HG03103 (cell line): ENCODE measurements around the gene JARID2.
"Not testable (repeated sequence)": the region's sequence is repeated elsewhere in the genome, so short reads cannot be mapped to it uniquely, and the experiment has no call there.

ENCODE experiments used
- ATAC-seq: cut with Tn5 transposase; IDR thresholded peaks from one replicate; pipeline ENCODE4 v1.9.1; 2021; ENCODE audit warnings: low read depth; ENCODE audit not compliant: unreplicated experiment

The JARID2 gene

DNA sequence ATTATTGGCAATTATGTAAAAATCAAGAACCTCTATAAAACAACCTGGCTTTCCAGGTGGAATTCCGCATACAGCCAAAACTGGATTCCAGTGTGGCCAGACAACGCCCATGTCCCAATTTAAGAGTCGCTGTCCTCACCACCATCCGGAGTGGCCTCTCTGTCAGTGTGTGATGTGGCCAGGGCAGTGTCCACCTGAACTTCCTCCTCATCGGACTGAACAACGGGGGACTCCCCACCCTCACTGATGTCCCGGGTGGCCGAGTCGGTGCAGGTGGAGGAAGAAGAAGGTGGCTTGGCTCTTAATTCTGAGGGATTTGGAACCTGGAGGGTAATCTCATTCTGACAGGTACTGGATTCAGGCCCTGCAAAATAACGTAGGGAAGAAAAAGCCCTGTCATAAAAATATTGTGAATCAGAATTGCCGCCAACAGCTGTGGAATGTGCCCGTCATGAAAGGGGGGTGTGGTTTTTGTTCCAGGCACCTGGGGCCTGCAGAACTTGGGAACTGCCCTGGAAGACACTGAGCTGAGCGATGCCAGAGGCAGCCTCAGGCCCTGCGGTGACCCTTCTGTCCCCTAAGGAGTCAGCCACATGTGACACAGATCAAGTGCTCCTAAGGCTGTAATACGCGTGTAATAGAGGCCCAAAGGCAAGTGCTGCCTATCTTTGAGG is 277.1 kb downstream of the JARID2 start:
- ATAC-seq: no peak

- ATAC-seq: no peak
Observed at GRCh38 chr6:15523679-15524630, 278.1 kb downstream of the JARID2 start.

- no peak for ATAC-seq
Observed at GRCh38 chr6:15524861-15525401, 279.1 kb downstream of the JARID2 start.

DNA sequence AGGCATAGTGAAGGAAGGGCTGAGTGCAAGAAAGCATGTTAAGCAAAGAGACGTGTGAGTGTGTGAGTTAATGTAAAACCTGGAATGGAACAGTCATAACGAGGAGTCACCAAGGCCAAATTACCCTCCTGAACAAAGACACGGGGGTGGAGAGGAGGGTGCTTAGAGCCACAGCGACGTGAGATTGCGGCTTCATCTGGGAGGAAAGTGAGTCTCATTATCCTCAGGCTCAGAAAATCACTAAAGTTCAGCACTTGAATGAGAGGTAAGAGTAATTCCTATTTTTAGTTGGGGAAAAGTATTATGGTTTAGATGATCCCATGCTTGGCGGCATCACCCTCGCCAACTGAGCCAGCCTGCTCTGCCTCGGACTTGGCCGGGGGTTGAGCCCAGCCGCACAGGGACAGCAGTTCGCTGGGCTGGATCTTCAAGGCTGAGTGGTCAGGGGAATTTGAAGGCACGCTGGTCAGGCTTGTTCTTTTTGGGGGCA is 280.4 kb downstream of the JARID2 start:
- ATAC-seq: peak; percentile 52

- ATAC-seq: no peak
Observed at GRCh38 chr6:15527838-15528617, 282.2 kb downstream of the JARID2 start.

- no peak for ATAC-seq
Observed at GRCh38 chr6:15528870-15529269, 283.0 kb downstream of the JARID2 start.

- no peak for ATAC-seq
Observed at GRCh38 chr6:15530411-15530810, 284.5 kb downstream of the JARID2 start.

GRCh38 chr6:15531973-15532372 is 286.1 kb downstream of the JARID2 start:
- no peak for ATAC-seq

DNA sequence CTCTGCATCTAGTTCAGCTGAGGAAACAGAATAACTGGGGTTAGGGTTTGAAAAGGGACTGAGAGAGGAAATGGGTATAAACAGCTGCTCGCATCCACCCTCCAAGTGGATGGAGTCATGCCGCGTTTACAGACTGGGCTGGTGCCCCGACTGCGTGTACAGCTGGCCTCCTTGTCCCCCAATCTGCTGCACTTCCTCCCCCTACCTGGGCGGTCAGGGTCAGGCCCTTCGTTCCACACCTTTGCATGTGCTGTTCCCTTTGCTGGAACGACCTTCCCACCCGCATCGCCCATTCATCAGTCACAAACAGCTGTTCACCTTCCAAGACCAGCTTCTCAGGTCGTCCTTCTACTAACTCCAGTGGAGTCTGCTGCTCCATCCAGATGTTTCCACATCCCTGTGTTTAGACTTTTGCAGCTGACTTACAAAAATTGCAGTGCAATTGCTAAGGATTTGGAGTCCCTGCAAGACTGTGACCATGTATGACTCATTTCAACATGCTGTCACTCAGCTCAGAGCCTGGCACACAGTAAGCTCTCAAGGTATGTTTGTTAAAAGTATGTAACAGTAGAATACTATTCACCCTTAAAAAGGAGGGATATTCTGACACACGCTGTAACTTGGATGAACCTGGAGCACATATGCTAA is 287.6 kb downstream of the JARID2 start:
- ATAC-seq: no peak

DNA sequence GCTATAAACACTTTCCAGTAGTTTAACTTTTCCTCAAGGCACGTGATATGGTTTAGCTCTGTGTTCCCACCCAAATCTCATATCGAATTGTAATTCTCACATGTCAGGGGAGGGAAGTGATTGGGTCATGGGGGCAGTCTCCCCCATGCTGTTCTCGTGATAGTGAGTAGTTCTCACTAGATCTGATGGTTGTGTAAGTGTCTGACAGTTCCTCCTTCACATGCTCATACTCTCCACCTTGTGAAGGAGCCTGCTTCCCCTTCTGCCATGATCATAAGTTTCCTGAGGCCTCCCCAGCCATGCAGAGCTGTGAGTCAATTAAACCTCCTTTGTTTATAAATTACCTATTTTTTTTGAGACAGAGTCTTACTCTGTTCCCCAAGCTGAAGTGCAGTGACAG is 289.1 kb downstream of the JARID2 start:
- no peak for ATAC-seq

- ATAC-seq: no peak
Observed at GRCh38 chr6:15535495-15536197, 289.8 kb downstream of the JARID2 start.

GRCh38 chr6:15536198-15536955 is 290.5 kb downstream of the JARID2 start:
- ATAC-seq: no peak

DNA sequence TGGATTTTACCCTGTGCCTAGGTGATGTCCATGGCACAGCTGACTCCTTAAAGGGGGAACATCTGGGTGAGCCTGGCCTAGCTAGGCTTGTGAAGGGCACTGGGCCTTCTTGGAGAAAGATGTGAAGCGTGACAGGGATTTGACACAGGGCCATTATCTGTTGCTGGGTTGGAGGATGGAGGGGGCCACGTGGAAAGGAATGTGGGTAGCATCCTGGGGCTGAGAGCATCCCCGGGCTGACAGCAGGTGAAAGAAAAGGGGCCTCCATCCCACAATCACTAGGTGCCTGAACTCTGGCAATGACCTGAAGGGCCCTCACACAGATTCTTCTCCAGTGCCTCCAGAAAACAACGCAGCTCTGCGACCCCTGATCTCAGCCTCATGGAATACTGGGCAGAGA is 292.2 kb downstream of the JARID2 start:
- no peak for ATAC-seq

- no peak for ATAC-seq
Observed at GRCh38 chr6:15538766-15539495, 293.1 kb downstream of the JARID2 start.

DNA sequence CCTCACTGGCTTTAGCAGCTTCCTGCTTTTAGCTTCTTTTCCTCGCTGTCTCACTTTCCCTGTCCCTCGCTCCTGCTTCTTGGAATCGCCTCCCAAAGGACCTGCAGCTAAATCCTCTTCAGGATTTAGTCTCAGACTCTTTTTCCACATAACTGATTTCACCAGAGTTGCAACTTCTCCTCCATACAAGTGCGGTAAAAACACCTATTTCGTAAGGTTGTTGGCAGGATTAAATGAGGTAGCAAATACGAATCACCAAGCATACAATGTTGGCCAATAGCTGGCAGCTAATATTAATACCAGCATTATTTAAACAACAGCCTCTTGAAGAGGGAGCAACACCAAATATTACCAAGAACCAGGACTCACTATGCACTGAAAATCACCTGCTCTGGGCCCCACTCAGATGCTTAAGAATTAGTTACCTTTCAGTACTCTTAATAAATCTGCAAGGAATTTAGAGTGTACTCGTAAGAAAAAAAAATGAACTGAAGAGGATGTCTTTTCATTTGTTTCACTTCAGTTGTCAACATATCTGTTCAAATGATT is 293.9 kb downstream of the JARID2 start:
- no peak for ATAC-seq

DNA sequence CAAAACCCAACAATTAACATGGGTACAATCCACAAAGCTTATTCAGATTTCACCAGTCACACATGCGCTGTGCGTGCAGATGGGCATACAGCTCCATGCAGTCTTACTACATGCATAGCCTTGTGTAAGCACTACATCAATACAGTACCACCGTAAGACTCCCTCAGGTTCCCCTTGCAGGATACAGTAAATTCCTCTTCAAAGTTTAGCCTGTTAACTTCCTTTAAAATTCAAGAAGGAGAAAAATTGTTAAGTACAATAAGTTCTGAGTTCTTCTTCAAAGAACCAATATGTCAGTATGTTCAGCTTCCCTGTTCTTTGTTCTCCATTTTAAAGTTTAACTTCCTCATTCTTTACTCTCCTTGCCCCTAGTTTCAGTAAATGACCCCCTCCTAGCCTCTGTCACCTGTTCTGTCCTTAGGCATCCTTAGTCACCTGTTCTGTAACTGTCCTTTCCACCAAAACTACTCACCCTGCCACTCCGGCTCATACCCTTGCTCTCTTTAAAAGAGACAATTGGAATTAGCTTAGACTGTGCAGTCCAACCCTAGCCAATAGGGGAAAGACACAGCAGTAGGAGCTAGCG is 297.6 kb downstream of the JARID2 start:
- not testable (repeated sequence) for ATAC-seq

GRCh38 chr6:15544321-15544900 is 298.5 kb downstream of the JARID2 start:
- ATAC-seq: no peak
